HEK293 (cell line): ENCODE data around the gene METTL26.

Source experiments
- RBAK ChIP-seq: fragments of 450-650 bp; formaldehyde crosslinking; IDR thresholded peaks from 2 replicates; pipeline ENCODE4 v1.5.1; 2016; ENCODE audit warnings: missing biosample characterization, missing genetic modification characterization
- ZBTB26 ChIP-seq: fragments of 450-650 bp; formaldehyde crosslinking; optimal IDR thresholded peaks from 2 replicates; pipeline ENCODE3; 2016; ENCODE audit warnings: missing biosample characterization, mild to moderate bottlenecking, missing genetic modification characterization

- no peak for TF ChIP-seq RBAK
- no peak for TF ChIP-seq ZBTB26 (tag by site-specific recombination)
Observed at GRCh38 chr16:589658-590187, 46.4 kb downstream of the METTL26 start, which contains the start of gene RAB40C.
